Middle frontal gyrus (tissue), 1 donor: ENCODE measurements around the gene PPP4R4.
"Not testable (repeated sequence)": the region's sequence is repeated elsewhere in the genome, so short reads cannot be mapped to it uniquely, and the experiment has no call there.

Experiments used
- DNase-seq: peaks from one replicate; pipeline ENCODE4 v3.0.0-alpha.2; 2015; ENCODE audit warnings: low spot score; ENCODE audit errors: extremely low spot score

PPP4R4 gene

DNA sequence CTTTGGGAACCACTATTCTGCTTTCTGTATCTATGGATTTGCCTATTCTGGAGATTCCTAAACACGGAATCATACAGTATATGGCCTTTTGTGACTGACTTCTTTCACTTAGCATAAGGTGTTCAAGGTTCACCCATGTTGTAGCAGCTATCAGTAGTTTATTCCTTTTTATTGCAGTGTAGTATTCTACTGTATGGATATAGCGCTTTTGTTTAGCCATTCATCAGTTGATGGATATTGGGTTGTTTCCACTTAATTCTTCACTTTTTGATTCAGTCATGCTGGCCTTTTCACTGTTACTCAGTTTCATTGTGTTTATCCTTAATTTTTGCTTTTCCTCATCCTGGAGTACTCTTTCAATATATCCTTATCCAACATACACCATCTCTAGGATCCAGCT lies 5.1 kb downstream of the PPP4R4 start:
- DNase-seq: no peak

DNA sequence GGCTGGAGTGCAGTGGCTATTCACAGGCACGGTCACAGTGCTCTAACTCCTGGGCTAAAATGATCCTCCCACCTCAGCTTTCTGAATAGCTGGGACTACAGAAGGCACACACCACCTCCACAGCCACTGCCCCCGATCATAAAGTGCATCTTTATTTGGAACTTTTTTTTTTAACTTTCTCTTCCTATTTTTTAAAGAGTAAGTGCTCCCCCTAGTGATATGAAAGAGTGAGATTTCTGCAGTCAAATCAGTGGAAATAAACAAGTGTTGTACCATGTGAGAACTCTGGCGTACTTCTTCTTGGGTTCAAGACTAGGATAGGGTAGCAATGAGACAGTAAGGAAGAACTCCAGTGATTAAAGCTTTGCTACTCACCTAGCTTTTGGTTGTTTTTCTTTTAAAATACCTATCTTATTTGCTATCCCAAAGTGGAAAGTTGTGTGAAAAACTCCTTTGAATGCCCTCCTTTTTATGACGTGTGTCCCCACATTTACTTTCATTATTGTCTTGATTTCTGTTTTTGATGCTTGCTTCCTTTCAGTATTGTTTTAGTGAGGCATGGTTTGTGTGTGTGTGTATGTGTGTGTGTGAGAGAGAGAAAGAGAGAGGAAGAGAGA lies 6.6 kb downstream of the PPP4R4 start:
- no peak for DNase-seq

DNA sequence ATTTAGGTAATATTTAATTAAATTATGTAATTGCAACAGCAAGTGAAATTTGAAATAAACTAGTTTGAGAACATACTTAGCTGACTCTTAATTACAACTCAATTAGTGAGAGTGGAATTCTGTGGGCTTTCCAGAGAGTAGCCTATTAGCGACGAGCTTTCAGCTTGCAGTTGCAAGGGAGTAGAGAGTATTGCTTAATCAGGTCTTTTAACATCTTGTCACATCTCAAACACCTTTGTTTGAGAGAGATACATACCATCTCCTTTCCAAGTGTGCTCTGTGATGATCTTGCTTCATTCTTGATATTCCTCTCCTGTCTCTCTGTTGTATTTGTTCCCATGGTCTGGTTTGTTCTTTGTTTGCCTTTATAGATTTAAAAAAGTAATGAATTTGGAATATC lies 7.7 kb downstream of the PPP4R4 start:
- DNase-seq: no peak

DNA sequence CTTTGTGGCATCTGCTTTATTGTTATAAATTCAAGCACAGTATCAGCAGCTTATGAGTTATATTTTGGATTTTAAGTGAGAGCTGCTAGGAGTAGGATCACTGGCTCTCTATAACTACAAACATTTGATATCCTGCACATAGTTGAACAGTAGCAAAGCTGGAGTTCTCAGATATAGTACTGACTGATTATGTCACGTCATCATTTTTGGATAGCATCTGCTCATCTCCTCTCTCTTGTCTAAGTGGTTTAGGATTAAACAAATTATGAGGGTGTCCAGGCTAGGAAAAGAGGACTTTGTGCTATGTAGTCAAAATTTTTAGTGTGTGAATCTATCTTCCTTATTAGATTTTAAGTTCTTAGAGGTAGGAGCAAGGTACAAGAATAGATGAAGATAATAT lies 18.4 kb downstream of the PPP4R4 start:
- no peak for DNase-seq

DNA sequence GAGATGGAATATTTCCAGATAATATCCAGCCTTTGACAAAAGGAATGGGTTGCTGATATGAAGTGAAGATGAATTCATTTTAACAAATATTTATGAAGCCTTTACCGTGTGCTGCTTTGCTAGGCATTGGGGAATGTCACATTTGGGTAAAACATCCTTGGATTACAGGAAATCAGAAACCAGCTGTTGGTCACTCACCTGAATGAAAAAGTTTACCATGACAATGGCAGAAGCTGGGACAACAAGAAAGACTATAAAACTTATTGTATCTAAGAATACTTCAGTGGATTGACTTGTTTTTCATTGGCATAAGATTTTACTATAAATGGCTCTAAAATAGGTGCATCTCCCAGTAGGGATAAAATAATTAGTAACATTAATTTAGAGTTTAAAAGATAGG lies 19.7 kb downstream of the PPP4R4 start:
- DNase-seq: no peak

DNA sequence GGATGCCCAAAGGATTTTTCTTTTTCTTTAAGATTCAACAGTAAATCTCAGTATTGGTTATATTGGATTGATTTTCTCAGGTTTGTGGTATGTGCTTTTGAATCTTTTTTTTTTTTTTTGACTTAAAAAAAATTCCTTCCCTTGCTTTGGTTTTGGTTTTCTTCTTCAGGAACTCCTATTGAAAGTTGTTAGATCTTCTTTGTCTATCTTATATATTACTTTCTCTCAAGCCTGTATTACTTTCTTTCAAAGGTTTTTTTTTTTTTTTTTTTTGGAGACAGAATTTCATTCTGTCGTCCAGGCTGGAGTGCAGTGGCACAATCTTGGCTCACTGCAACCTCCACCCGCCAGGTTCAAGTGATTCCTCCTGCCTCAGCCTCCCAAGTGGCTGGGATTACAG lies 21.9 kb downstream of the PPP4R4 start:
- DNase-seq: no peak

DNA sequence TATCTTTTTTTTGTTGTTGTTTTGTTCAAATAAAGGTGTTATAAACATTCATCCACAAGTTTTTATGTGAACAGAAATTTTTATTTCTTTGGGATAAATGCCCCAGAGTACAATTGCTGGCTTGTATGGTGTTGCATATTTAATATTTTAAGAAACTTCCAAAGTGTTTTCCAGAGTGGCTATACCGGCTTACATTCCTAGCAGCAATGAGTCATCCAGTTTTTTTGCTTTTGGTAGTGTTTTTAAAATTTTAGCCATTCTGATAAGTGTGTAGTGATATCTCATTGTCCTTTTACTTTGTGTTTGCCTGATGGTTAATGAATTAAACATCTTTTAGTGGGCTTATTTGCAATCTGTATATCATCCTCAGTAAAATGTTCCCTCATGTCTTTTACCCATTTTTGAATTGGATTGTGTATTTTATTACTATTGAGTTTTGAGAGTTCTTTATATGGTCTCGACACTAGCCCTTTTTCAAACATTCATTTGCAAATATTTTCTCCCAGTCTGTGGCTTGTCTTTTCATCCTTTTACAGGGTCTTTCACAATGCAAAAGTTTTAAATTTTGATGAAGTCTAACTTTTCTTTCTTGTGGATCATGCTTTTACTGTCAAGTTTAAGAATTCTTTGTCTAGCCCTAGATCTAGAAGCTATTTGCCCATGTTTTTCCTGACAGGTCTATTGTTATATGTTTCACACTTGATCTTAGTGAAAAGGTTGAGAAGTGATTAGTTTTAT lies 29.5 kb downstream of the PPP4R4 start:
- DNase-seq: no peak

DNA sequence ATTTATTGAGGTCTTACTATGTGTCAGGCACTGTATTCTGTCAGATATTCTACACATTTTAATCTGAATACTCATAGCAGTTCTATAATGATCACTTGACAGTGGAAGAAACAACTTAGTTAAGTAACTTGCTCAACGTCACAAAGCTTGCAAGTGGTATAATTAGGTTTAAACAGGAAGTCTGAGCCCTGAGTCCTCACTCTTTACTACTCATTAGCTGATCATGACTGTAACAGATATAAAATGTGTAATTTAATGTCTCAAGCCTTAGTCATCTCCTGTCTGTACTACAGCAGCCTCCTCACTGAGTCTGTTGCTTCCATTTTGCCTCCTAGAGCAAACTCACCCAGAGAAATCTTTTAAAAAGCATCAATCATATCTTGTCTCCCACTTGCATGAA lies 38.9 kb downstream of the PPP4R4 start:
- no peak for DNase-seq

DNA sequence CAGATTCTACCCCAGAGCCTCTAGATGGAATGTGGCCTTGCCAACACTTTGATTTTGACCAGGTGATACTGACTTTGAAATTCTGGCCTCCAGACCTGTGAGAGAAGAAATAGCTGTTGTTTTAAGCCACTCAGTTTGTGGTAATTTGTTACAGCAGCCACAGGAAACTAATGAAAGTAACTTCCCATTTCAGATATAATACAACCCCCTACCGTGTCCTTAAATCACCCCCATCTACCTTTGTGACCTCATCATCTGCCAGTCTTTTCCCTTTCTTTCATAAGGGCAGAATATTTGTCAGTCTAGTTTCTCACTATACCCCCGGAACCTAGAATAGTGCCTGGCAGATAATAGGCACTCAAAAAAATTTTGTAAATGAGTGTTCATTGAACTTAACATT lies 39.6 kb downstream of the PPP4R4 start:
- DNase-seq: no peak

DNA sequence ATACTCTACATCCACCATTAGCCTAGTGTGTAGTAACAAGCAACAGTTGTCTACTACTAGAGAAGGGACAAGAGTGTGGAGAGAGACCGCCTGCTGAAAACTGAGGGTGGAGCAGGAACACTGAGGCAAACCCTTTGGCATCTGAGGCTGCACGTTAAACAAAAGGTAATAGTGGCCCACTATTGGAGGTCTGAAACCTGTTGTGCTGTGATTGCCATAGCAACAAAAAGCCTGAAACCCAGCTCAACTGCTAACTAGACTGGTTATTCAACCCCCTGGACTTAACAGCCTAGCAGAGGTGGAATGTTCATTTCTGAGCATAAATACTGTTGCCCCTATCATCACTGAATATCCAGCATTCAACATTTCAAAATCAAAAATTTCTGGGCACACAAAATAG lies 43.0 kb downstream of the PPP4R4 start:
- no peak for DNase-seq

DNA sequence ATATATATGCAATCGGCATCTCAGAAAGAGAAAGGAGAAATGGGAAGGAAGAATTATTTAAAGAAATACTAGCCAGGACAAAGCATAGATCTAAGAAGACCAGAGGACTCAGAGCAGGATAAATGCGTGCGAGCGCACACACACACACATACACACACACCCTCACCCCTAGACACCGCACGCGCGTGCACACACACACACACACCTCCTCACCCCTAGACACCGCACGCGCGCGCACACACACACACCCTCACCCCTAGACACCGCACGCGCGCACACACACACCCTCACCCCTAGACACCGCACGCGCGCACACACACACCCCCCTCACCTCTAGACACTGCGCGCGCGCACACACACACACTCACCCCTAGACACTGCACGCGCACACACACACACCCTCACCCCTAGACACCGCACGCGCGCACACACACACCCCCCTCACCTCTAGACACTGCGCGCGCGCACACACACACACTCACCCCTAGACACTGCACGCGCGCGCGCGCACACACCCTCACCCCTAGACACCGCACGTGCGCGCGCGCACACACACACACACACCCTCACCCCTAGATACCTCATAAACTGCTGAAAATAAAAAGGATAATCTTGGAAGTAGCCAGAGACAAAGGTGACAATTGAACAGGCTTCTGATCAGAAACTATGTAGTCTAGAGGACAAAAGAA lies 44.2 kb downstream of the PPP4R4 start:
- not testable (repeated sequence) for DNase-seq

DNA sequence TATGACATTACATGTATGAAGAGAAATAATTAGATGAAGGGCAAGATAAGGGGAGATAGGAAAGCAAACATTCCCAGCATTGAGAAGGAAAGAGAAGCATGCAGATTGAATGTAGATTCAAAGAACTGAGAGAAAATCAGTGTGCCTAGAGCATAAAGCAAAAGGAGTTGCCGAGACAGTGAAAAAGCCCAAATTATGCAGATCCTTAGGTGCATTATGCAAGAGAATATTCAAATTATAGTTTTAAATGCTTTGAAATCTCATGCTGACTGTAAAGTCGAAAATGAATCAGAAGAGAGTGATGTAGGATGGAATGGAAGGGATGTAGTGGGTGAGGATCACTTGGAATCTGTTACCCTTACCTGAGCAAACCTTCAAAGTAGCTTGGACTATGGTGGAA lies 49.9 kb downstream of the PPP4R4 start:
- DNase-seq: no peak

DNA sequence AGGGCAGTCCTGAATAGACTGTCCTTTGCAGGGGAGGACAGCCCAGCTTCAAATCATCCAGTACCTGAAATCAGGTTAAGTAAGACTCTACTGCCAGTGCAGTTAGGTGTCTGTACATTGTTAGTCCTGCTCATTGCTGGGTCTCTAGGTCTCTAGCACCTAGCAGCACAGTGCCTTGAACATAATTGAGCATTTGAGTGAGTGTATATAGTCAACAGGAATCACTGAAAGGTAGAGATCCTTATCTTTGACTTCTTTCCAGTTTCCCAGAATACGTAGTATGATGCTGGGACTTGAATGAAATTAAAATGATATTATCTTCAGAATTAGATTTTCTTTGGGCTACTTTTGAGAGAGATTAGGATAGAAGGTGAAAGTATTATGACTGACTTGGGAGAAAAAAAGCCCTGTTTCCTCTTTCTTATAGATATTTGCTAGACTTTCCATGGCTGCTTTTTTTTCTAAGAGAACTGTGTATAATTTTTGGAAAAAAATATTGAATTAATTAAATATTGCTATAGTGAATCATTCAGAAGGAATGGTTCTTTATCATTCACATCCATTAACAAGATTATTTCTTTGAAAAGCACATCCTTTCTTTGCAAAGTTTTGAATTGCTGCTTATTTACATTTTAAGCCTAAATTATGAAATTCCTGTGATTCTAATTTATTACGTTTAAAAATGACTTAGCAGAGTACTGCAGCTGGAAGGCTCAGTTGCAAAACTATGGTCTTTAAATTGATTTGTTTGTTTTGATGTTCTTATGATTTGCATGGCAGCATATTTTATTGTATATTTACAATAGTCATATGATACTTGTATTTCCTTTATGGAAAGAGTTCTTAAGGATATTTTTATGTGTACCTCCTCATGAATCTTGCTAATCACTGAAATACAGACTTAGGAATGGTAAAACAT lies 51.6 kb downstream of the PPP4R4 start:
- DNase-seq: no peak

DNA sequence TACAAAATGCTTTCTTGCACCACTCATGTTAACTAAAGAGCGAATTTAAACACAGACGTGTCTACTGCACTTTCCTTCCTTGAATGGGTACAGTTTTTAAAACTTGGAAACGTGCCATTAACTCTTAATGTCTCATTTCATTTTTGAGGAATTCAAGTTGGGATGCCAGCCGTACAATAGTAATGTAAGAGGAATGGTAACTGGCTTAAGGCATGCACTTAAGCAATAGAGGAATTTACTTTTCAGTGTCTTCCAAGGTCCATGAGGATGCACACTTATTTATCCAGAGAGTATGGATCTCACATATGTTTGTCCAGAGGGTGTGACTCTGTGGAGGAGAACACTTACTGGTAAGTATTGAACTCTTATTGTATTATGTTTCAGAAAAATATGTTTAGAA lies 52.9 kb downstream of the PPP4R4 start:
- DNase-seq: no peak

DNA sequence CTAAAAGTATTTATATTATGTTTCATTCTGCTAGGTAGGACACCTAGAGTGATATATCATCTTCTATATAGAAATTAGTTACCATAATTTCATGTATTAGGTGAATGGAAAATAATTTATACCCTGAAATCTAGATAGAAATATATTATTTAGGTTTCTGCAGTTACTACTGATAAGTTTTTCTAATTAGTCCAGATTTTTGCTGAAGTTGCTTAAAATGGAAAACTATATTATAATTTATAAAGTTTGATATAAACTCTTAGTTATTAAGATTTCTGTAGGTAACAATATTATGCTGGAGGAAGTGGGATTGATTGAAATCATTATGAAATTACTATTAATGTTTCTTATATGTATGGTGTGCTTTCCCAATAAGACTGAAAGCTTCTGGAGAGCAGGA lies 62.9 kb downstream of the PPP4R4 start:
- DNase-seq: no peak

DNA sequence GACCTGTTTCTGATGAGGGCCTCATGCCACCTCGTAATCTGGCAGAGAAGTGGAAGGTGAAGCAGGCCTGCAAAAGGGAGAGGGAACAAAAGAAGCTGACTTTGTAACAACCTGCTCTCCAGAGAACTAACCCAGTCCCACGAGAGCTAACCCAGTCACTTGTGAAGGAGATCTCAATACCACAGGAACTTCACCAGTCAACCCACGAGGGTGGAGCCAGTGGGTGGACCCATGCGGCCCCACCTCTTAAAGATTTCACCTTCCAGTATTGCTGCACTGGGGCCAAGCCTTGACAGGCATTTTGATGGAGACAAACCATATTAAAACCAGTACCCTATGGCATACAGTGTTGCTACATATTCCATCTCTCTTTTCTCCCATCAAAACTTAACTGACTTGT lies 63.9 kb downstream of the PPP4R4 start:
- no peak for DNase-seq

DNA sequence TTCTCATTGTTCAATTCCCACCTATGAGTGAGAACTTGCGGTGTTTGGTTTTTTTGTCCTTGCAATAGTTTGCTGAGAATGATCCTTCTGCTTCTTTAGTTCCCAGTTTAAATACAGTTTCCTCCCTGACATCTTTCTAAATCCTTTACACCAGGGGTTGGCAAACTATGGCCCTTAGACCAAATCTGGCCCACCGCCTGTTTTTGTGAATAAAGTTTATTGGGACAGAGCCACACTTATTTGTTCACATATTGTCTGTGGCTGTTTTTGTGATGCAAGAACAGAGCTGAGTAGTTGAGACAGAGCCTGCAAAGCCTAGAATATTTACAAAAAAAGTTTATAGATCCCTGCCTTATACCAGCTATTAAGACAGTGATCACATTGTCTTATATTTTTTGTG lies 65.3 kb downstream of the PPP4R4 start:
- no peak for DNase-seq

DNA sequence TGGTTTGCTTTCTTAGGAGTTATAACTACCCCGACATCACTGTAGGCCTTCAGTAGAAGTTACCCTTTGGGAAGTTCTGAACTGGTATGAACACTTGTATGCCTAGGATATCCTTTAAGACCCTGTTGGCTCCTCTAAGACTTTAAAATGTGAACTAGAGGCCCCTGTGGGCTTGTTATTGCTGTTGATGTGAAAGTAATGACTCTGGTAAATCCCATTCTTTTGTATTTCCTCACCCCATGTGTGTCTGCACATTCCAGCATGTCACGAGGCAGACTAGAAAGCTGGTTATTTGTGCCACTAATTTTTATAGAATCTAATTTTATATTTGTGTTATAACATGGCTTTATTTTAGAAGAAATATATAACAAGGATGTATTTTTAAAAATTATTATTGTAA lies 70.1 kb downstream of the PPP4R4 start:
- DNase-seq: no peak

DNA sequence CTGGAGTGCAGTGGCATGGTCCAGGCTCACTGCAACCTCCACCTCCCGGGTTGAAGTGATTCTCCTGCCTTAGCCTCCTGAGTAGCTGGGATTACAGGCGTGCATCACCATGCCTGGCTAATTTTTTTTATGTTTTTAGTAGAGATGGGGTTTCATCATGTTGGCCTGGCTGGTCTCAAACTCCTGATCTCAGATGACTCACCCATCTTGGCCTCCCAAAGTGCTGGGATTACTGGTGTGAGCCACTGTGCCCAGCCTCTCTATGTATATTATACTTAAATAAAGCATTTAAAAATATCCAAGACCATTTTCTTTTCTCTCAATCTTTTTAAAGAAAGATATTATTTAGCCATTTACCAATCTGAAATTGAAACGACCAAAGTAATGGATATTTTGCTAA lies 90.1 kb downstream of the PPP4R4 start:
- DNase-seq: not testable (repeated sequence)

DNA sequence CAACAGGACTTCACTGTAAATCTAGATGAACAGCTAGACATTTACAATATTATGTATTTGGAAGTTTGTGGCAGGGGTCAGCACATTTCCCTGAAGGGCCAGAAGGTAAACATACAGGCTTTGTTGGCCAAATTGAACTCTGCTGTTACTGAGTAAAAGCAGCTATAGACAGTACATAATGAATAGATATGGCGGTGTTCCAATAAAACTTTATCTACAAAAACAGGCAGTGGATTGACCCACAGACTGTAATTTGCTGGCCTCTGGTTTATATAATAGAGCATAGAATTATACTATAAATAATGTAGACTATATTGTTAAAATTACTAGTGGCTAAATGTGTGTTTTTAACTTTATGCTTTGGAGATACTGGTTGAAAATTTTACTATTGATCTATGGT lies 93.2 kb downstream of the PPP4R4 start:
- no peak for DNase-seq

DNA sequence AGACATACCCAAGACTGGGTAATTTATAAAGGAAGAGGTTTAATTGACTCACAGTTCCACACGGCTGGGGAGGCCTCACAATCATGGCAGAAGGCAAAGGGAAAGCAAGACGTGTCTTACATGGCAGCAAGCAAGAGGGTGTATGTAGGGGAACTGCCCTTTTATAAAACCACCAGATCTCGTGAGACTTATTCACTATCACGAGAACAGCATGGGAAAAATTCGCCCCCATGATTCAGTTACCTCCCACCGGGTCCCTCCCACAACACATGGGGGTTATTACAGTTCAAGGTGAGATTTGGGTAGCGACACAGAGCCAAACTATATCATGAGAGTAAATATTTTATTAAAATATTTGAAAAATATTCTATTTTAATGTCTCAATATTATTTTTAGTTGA lies 94.5 kb downstream of the PPP4R4 start:
- not testable (repeated sequence) for DNase-seq

DNA sequence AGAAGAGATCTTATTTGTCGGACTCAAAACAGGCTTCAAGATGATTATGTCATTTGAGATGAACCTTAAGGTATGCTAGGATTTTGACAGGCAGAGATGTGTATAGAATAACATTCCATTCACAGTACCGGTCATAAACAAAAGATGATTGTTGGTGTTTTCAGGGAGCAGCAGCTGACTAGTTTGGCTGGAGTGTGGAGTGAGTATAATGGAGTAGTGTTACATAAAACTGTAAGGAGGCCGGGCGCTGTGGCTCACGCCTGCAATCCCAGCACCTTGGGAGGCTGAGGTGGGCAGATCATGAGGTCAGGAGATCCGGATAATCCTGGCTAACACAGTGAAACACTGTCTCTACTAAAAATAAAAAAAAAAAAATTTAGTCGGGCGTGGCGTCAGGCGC lies 95.0 kb downstream of the PPP4R4 start:
- peak; percentile 30 for DNase-seq
